GM12878 (cell line): ENCODE measurements around the gene CTSA. TPM values are rescaled to one million over a fixed set of nuclear protein-coding genes. Genes with fewer than 3 reads are reported as not detected.

Experiments
- EP300 ChIP-seq, 2 experiments: fragments of 150-350 bp in 1 of 2; IDR thresholded peaks; 2 replicates each; pipeline ENCODE4 v1.6.1; 2011 to 2012; ENCODE audit warnings: low read depth in 2 of 2, low read length in 2 of 2, borderline replicate concordance in 1 of 2, improper control_type of control experiment in 1 of 2, inconsistent platforms in 1 of 2; ENCODE audit not compliant: control insufficient read depth in 1 of 2
- HDAC6 ChIP-seq: fragments of 200-600 bp; sonication (generic); IDR thresholded peaks from one replicate; pipeline ENCODE4 v1.8.0; 2017; ENCODE audit warnings: antibody characterized with exemption; ENCODE audit not compliant: unreplicated experiment
- NR2C1 ChIP-seq: fragments of 450-650 bp; IDR thresholded peaks from 2 replicates; pipeline ENCODE4 v1.6.1; 2017; ENCODE audit warnings: antibody characterized with exemption, mild to moderate bottlenecking, moderate library complexity
- RFX5 ChIP-seq: IDR thresholded peaks from 2 replicates; pipeline ENCODE4 v1.6.1; 2011; ENCODE audit warnings: low read depth, low read length, improper control_type of control experiment
- polyA plus RNA-seq, 11 experiments: library from polyadenylated mRNA; depleted of rRNA in 4 of 11; unstranded in 6 of 11; stranded (reverse) in 5 of 11; fragments of >200 nt; fragmentation: Nextera tagmentation in 4 of 11; fragmentation: Illumina TruSeq in 1 of 11; extraction: Ambion mirVana in 4 of 11; extraction: Trizol in 1 of 11; gene quantifications; 1 replicate in 1 of 11; 2 replicates in 10 of 11; pipeline versions ENCODE4 v1.2.1 to v1.2.3, GENCODE V29; 2011 to 2016; ENCODE audit warnings: inconsistent platforms in 2 of 11, missing spikeins in 2 of 11, low read depth in 1 of 11
- total RNA-seq, 4 experiments: library from RNA; depleted of rRNA in 3 of 4; stranded (reverse); fragments of >200 nt in 3 of 4; fragmentation: Illumina TruSeq in 1 of 4; extraction: Trizol in 1 of 4; gene quantifications; 2 replicates each; pipeline versions ENCODE4 v1.2.1 to v1.2.3, GENCODE V29; 2013 to 2021
- TF ChIP-seq, protein P1 (sequence below): fragments of 450-650 bp; IDR thresholded peaks from 2 replicates; pipeline ENCODE4 v1.6.1; 2017; ENCODE audit warnings: antibody characterized with exemption, mild to moderate bottlenecking, moderate library complexity
- TF ChIP-seq, protein P2 (sequence below): IDR thresholded peaks from 2 replicates; pipeline ENCODE4 v1.6.1; 2011; ENCODE audit warnings: mild to moderate bottlenecking, low read depth, low read length, moderate library complexity; ENCODE audit not compliant: insufficient replicate concordance

Gene CTSA
- total and polyA plus RNA-seq, 10 of the 15 experiments (the other 5 are each of a cell fraction or from before 2014, with no cell fraction given), result 7.1 to 67.0 (median 36.2) TPM

DNA sequence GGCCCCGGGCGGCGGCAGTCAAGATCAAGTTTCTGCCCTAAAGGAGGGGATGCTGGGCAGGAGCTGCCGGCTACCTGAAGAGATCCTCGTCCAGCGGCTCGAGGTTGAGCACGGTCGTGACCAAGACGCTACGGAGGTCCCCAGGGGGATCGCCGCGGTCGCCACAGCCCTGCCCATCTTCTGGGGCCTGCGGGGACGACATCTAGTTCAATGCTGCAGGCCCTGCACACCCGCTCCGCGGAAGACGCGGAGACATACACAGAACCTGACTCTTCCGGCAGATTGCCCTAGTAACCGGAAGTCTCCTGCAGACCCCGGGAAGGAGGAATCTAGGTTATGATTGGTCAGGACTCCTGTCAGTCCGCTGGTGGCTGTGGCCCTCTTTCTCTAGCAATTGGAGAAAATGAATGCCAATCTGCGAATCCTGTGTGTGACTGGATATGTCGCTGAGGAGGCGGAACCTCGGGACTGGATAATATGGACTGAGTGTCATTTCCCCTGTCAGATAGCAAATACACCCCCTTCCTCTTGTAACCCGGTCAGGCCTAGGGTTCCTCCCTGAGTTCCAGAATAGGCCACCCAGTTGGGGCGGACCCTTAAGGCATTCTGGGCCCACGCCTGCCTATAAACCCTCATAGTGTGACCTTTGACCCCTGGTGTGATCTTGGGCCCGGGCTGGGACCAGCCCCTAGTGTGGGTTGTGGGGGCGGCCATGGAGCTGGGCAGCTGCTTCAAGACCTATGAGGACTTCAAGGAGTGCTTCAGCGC, 33.8 kb upstream of the CTSA start, which contains the start of the genes ACOT8 and ZSWIM3 (continued):
- TF ChIP-seq EP300 (IDR thresholded peaks at IDR 0.05; ENCODE audit: borderline replicate concordance in 1 of 2, control insufficient read depth in 1 of 2, low read depth in 2 of 2, low read length in 2 of 2), result no peak; a peak in 1 of 4 replicates
- no peak for TF ChIP-seq RFX5
- TF ChIP-seq HDAC6, result no peak
- TF ChIP-seq NR2C1, result peak; percentile 96
- TF ChIP-seq, protein P1, sequence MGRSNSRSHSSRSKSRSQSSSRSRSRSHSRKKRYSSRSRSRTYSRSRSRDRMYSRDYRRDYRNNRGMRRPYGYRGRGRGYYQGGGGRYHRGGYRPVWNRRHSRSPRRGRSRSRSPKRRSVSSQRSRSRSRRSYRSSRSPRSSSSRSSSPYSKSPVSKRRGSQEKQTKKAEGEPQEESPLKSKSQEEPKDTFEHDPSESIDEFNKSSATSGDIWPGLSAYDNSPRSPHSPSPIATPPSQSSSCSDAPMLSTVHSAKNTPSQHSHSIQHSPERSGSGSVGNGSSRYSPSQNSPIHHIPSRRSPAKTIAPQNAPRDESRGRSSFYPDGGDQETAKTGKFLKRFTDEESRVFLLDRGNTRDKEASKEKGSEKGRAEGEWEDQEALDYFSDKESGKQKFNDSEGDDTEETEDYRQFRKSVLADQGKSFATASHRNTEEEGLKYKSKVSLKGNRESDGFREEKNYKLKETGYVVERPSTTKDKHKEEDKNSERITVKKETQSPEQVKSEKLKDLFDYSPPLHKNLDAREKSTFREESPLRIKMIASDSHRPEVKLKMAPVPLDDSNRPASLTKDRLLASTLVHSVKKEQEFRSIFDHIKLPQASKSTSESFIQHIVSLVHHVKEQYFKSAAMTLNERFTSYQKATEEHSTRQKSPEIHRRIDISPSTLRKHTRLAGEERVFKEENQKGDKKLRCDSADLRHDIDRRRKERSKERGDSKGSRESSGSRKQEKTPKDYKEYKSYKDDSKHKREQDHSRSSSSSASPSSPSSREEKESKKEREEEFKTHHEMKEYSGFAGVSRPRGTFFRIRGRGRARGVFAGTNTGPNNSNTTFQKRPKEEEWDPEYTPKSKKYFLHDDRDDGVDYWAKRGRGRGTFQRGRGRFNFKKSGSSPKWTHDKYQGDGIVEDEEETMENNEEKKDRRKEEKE, result no peak
- TF ChIP-seq, protein P2, sequence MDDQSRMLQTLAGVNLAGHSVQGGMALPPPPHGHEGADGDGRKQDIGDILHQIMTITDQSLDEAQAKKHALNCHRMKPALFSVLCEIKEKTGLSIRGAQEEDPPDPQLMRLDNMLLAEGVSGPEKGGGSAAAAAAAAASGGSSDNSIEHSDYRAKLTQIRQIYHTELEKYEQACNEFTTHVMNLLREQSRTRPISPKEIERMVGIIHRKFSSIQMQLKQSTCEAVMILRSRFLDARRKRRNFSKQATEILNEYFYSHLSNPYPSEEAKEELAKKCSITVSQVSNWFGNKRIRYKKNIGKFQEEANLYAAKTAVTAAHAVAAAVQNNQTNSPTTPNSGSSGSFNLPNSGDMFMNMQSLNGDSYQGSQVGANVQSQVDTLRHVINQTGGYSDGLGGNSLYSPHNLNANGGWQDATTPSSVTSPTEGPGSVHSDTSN, result peak; percentile 100
